Testis (tissue), 2 donors: ENCODE measurements around the gene CDC123.

Experiments used
- CTCF ChIP-seq, 3 experiments: fragments of 450-650 bp in 2 of 3; fragments of 200-600 bp in 1 of 3; sonication (generic) in 1 of 3; IDR thresholded peaks; one replicate each; pipeline ENCODE4 v1.5.1; 2016 to 2019; ENCODE audit warnings: antibody characterized with exemption in 3 of 3, mild to moderate bottlenecking in 2 of 3, moderate library complexity in 1 of 3
- POLR2A ChIP-seq: fragments of 450-650 bp; IDR thresholded peaks from one replicate; pipeline ENCODE4 v1.6.1; 2017; ENCODE audit warnings: antibody characterized with exemption, mild to moderate bottlenecking, moderate library complexity

- no peak for TF ChIP-seq CTCF (IDR thresholded peaks at IDR 0.05)
- no peak for TF ChIP-seq POLR2A
Observed at GRCh38 chr10:12158111-12158510, 37.9 kb upstream of the CDC123 start.
